ENCODE results near the gene SHMT2.
"Not testable (repeated sequence)": the region's sequence is repeated elsewhere in the genome, so short reads cannot be mapped to it uniquely, and the experiment has no call there.

The SHMT2 gene

GRCh38 chr12:57272337-57273151, 43.0 kb downstream of the SHMT2 start:
- no peak for DNase-seq

- no peak for DNase-seq
Measured at GRCh38 chr12:57273516-57273915, 44.0 kb downstream of the SHMT2 start.

- DNase-seq = not testable (repeated sequence)
Measured at GRCh38 chr12:57276233-57276632, 46.7 kb downstream of the SHMT2 start.

- DNase-seq = no peak
Measured at GRCh38 chr12:57276935-57277563, 47.5 kb downstream of the SHMT2 start.

- no peak for DNase-seq
Measured at GRCh38 chr12:57278465-57279381, 49.2 kb downstream of the SHMT2 start.

- DNase-seq = no peak
Measured at GRCh38 chr12:57280211-57281062, 50.9 kb downstream of the SHMT2 start.

GRCh38 chr12:57282073-57282472, 52.6 kb downstream of the SHMT2 start:
- not testable (repeated sequence) for DNase-seq

Data from left hindlimb (tissue), 1 donor.